HFFc6 (cell line): ENCODE measurements around the gene MTERF4. TPM values are rescaled to one million over a fixed set of nuclear protein-coding genes. Genes with fewer than 3 reads are reported as not detected.

Experiments used
- DNase-seq: peaks from one replicate; pipeline ENCODE4 v3.0.0-alpha.2; 2018
- H3K27ac Mint-ChIP-seq: 2 replicates; pipeline ENCODE4 v1.8.0; 2020; ENCODE audit warnings: mild to moderate bottlenecking, mixed read lengths
- H3K27me3 Mint-ChIP-seq: 2 replicates; pipeline ENCODE4 v1.8.0; 2021; ENCODE audit warnings: mild to moderate bottlenecking, moderate library complexity, mixed read lengths; ENCODE audit not compliant: insufficient read depth
- H3K36me3 Mint-ChIP-seq: 2 replicates; pipeline ENCODE4 v1.8.0; 2021; ENCODE audit warnings: low read depth, mixed read lengths
- H3K4me1 Mint-ChIP-seq: 2 replicates; pipeline ENCODE4 v1.8.0; 2020; ENCODE audit warnings: low read depth, mixed read lengths
- H3K4me3 Mint-ChIP-seq: 2 replicates; pipeline ENCODE4 v1.8.0; 2020; ENCODE audit warnings: mild to moderate bottlenecking, moderate library complexity, mixed read lengths
- H3K9me3 Mint-ChIP-seq: 2 replicates; pipeline ENCODE4 v1.8.0; 2020; ENCODE audit warnings: mild to moderate bottlenecking, mixed read lengths
- CTCF ChIP-seq: fragments of 200-600 bp; sonication (generic); IDR thresholded peaks from 2 replicates; pipeline ENCODE4 v1.5.0; 2021; ENCODE audit warnings: antibody characterized with exemption, mild to moderate bottlenecking
- total RNA-seq, 6 experiments: library from RNA; stranded (reverse); fragmentation: NEBNext Ultra II Directional; extraction: Animal tissue kit (Norgen Biotek cat#: 25700); gene quantifications; 2 replicates in 1 of 6; 3 replicates in 5 of 6; pipeline ENCODE4 v1.2.3, GENCODE V29; 2021

Gene MTERF4
- total RNA-seq, 6 experiments from 2014 or later, result 17.2 to 20.6 (median 17.9) TPM

GRCh38 chr2:241092677-241093076 lies 9.4 kb downstream of the MTERF4 start:
- peaks cover 8% of the 10 kb centered on the region; the same call in 1 of the 2 replicates for H3K4me1 Mint-ChIP-seq
- H3K27ac Mint-ChIP-seq, result peak overlapping the region; percentile 63
- peaks cover 25% of the 10 kb centered on the region for H3K36me3 Mint-ChIP-seq
- peak overlapping the region; percentile 11; the same call in 1 of the 2 replicates for H3K4me3 Mint-ChIP-seq
- TF ChIP-seq CTCF, result no peak
- H3K9me3 Mint-ChIP-seq, result no peaks in the 10 kb centered on the region
- H3K27me3 Mint-ChIP-seq, result peaks cover 2% of the 10 kb centered on the region; the same call in 1 of the 2 replicates
- DNase-seq, result no peak

GRCh38 chr2:241091734-241092445 lies 10.2 kb downstream of the MTERF4 start:
- peaks cover 8% of the 10 kb centered on the region; the same call in 1 of the 2 replicates for H3K4me1 Mint-ChIP-seq
- H3K9me3 Mint-ChIP-seq, result no peaks in the 10 kb centered on the region
- no peak overlapping the region for H3K4me3 Mint-ChIP-seq
- H3K27me3 Mint-ChIP-seq, result peaks cover 2% of the 10 kb centered on the region; the same call in 1 of the 2 replicates
- no peak overlapping the region; the same call in 1 of the 2 replicates for H3K27ac Mint-ChIP-seq
- peaks cover 20% of the 10 kb centered on the region for H3K36me3 Mint-ChIP-seq
- no peak for DNase-seq
- no peak for TF ChIP-seq CTCF

- peaks cover 26% of the 10 kb centered on the region for H3K36me3 Mint-ChIP-seq
- no peak overlapping the region for H3K27ac Mint-ChIP-seq
- no peaks in the 10 kb centered on the region for H3K9me3 Mint-ChIP-seq
- no peak for DNase-seq
- H3K27me3 Mint-ChIP-seq, result peaks cover 2% of the 10 kb centered on the region; the same call in 1 of the 2 replicates
- peaks cover 8% of the 10 kb centered on the region; the same call in 1 of the 2 replicates for H3K4me1 Mint-ChIP-seq
- TF ChIP-seq CTCF, result no peak
- H3K4me3 Mint-ChIP-seq, result no peak overlapping the region
Measured at GRCh38 chr2:241091201-241091600, 10.9 kb downstream of the MTERF4 start.

- DNase-seq, result no peak
- H3K4me3 Mint-ChIP-seq, result no peak overlapping the region
- peaks cover 23% of the 10 kb centered on the region for H3K36me3 Mint-ChIP-seq
- no peak for TF ChIP-seq CTCF
- H3K4me1 Mint-ChIP-seq, result peaks cover 8% of the 10 kb centered on the region; the same call in 1 of the 2 replicates
- no peak overlapping the region for H3K27ac Mint-ChIP-seq
- H3K9me3 Mint-ChIP-seq, result no peaks in the 10 kb centered on the region
- peaks cover 2% of the 10 kb centered on the region; the same call in 1 of the 2 replicates for H3K27me3 Mint-ChIP-seq
Measured at GRCh38 chr2:241088791-241089732, 13.0 kb downstream of the MTERF4 start.

GRCh38 chr2:241088376-241088775 lies 13.7 kb downstream of the MTERF4 start:
- peaks cover 23% of the 10 kb centered on the region for H3K36me3 Mint-ChIP-seq

More at GRCh38 chr2:241088376-241088775, 13.7 kb downstream of the MTERF4 start:
- TF ChIP-seq CTCF, result no peak
- H3K4me3 Mint-ChIP-seq, result no peak overlapping the region
- no peak overlapping the region for H3K27ac Mint-ChIP-seq
- peaks cover 8% of the 10 kb centered on the region; the same call in 1 of the 2 replicates for H3K4me1 Mint-ChIP-seq
- no peak for DNase-seq
- peaks cover 2% of the 10 kb centered on the region; the same call in 1 of the 2 replicates for H3K27me3 Mint-ChIP-seq
- H3K9me3 Mint-ChIP-seq, result no peaks in the 10 kb centered on the region
